ENCODE results near the gene RAPGEF4.

Gene RAPGEF4

GRCh38 chr2:172965433-172966212 is 230.0 kb downstream of the RAPGEF4 start:
- ChIA-PET POLR2A (no interaction called here), CTCF (no interaction called here)
- Histone ChIP-seq H3K27ac (ENCODE audit: extremely low read depth, low read depth, low read length) (no peak overlapping the region), H3K4me1 (ENCODE audit: control insufficient read depth, insufficient read depth, low read length) (no peaks in the 10 kb centered on the region), H3K36me3 (ENCODE audit: control insufficient read depth in 2 of 2, insufficient read depth in 1 of 2, low read length in 2 of 2) (no peaks in the 10 kb centered on the region), H3K9me3 (ENCODE audit: control insufficient read depth, insufficient read depth, low read depth, low read length) (no peaks in the 10 kb centered on the region), H3K4me3 (ENCODE audit: low read depth, low read length) (no peak overlapping the region)
- TF ChIP-seq KLF9 (tag by site-specific recombination; IDR thresholded peaks at IDR 0.05; ENCODE audit: low read depth) (no peak), ZNF416 (tag by site-specific recombination; IDR thresholded peaks at IDR 0.05) (no peak)

GRCh38 chr2:172967036-172967982 is 231.7 kb downstream of the RAPGEF4 start:
- ChIA-PET POLR2A (no interaction called here), CTCF (interaction anchor here (1.2 kb wide), 1 partner anchor 36 kb away, joined by 3 read pairs; no protein-coding TSS in a partner anchor)
- Histone ChIP-seq H3K4me3 (ENCODE audit: low read depth, low read length) (no peak overlapping the region), H3K9me3 (ENCODE audit: control insufficient read depth, insufficient read depth, low read depth, low read length) (no peaks in the 10 kb centered on the region), H3K27ac (ENCODE audit: extremely low read depth, low read depth, low read length) (no peak overlapping the region), H3K4me1 (ENCODE audit: control insufficient read depth, insufficient read depth, low read length) (no peaks in the 10 kb centered on the region), H3K36me3 (ENCODE audit: control insufficient read depth in 2 of 2, insufficient read depth in 1 of 2, low read length in 2 of 2) (no peaks in the 10 kb centered on the region)
- no peak for TF ChIP-seq ZNF830 (tag by site-specific recombination; IDR thresholded peaks at IDR 0.05; ENCODE audit: low read depth)
- TF ChIP-seq ZNF423 (tag by site-specific recombination; IDR thresholded peaks at IDR 0.05): no peak
- no peak for TF ChIP-seq ZEB2 (tag by site-specific recombination; IDR thresholded peaks at IDR 0.05)
- no peak for TF ChIP-seq ZFP41 (tag by site-specific recombination; IDR thresholded peaks at IDR 0.05; ENCODE audit: borderline replicate concordance)
- no peak for TF ChIP-seq ZNF514 (tag by site-specific recombination; IDR thresholded peaks at IDR 0.05)
- no peak for TF ChIP-seq ZNF549 (tag by site-specific recombination; IDR thresholded peaks at IDR 0.05)
- no peak for TF ChIP-seq SALL2 (tag by site-specific recombination; IDR thresholded peaks at IDR 0.05; ENCODE audit: borderline replicate concordance)

- H3K9me3 ChIP-seq (ENCODE audit: control insufficient read depth, insufficient read depth, low read depth, low read length): no peaks in the 10 kb centered on the region
- no peaks in the 10 kb centered on the region for H3K36me3 ChIP-seq (ENCODE audit: control insufficient read depth in 2 of 2, insufficient read depth in 1 of 2, low read length in 2 of 2)
- ChIA-PET CTCF (interaction anchor here (0.9 to 1.2 kb wide), 2 partner anchors 12 to 36 kb away, joined by 3 read pairs; no protein-coding TSS in a partner anchor), POLR2A (no interaction called here)
- H3K4me1 ChIP-seq (ENCODE audit: control insufficient read depth, insufficient read depth, low read length): no peaks in the 10 kb centered on the region
- H3K27ac ChIP-seq (ENCODE audit: extremely low read depth, low read depth, low read length): no peak overlapping the region
- no peak overlapping the region for H3K4me3 ChIP-seq (ENCODE audit: low read depth, low read length)
- TF ChIP-seq ZNF621 (tag by site-specific recombination; IDR thresholded peaks at IDR 0.05) (no peak), ZSCAN16 (tag by site-specific recombination; IDR thresholded peaks at IDR 0.05) (no peak), ZSCAN18 (tag by site-specific recombination; IDR thresholded peaks at IDR 0.05) (no peak), ZNF639 (tag by site-specific recombination; IDR thresholded peaks at IDR 0.05) (no peak), ZFP37 (tag by site-specific recombination; IDR thresholded peaks at IDR 0.05) (no peak), SP3 (tag by site-specific recombination; IDR thresholded peaks at IDR 0.05) (no peak), ZNF544 (tag by site-specific recombination; IDR thresholded peaks at IDR 0.05) (no peak), ZNF610 (tag by site-specific recombination; IDR thresholded peaks at IDR 0.05; ENCODE audit: borderline replicate concordance) (no peak), ZIC2 (tag by site-specific recombination; IDR thresholded peaks at IDR 0.05) (no peak), ZBTB11 (tag by site-specific recombination; conservative IDR thresholded peaks at IDR 0.05; ENCODE audit: low read depth) (no peak), ZNF521 (tag by site-specific recombination; IDR thresholded peaks at IDR 0.05) (no peak), ZNF677 (tag by site-specific recombination; IDR thresholded peaks at IDR 0.05) (no peak), ZNF121 (tag by site-specific recombination; IDR thresholded peaks at IDR 0.05) (no peak), ZBTB48 (tag by site-specific recombination; IDR thresholded peaks at IDR 0.05) (no peak), ZNF473 (tag by site-specific recombination; IDR thresholded peaks at IDR 0.05) (no peak), ZNF140 (tag by site-specific recombination; IDR thresholded peaks at IDR 0.05) (no peak)
Measured at GRCh38 chr2:172968061-172968469, 232.4 kb downstream of the RAPGEF4 start.
